ENCODE measurements around the gene OCSTAMP.

GRCh38 chr20:46586724-46587123, 36.3 kb upstream of the OCSTAMP start:
- TF ChIP-seq POLR2AphosphoS5 (IDR thresholded peaks at IDR 0.05; ENCODE audit: low read depth, low read length) (no peak), TAF1 (IDR thresholded peaks at IDR 0.05; ENCODE audit: borderline replicate concordance, insufficient read depth, low read length) (no peak), REST (IDR thresholded peaks at IDR 0.05; ENCODE audit: insufficient read depth in 1 of 2, low read depth in 2 of 2, low read length in 2 of 2) (no peak)

All from PFSK-1 (cell line).